H9 (cell line): ENCODE results near the gene TTC7B. TPM values are rescaled to one million over a fixed set of nuclear protein-coding genes. Genes with fewer than 3 reads are reported as not detected.

Source experiments
- DNase-seq: peaks from one replicate; pipeline ENCODE4 v3.0.0-alpha.2; 2017
- H2AFZ ChIP-seq: one replicate; pipeline ENCODE4 v1.6.1; 2013; ENCODE audit warnings: mild to moderate bottlenecking, low read length, control low read depth, moderate library complexity
- H2AK5ac ChIP-seq: 2 replicates; pipeline ENCODE4 v1.6.1; 2013; ENCODE audit warnings: low read length, control low read depth, mixed read lengths; ENCODE audit not compliant: insufficient read length
- H2BK120ac ChIP-seq: one replicate; pipeline ENCODE4 v1.6.1; 2013; ENCODE audit warnings: low read depth, mild to moderate bottlenecking, low read length, control low read depth, inconsistent platforms; ENCODE audit not compliant: poor library complexity, severe bottlenecking
- H2BK12ac ChIP-seq: 2 replicates; pipeline ENCODE4 v1.6.1; 2013; ENCODE audit warnings: low read length, control low read depth, mixed read lengths, low read depth; ENCODE audit not compliant: insufficient read length
- H2BK15ac ChIP-seq: 2 replicates; pipeline ENCODE4 v1.6.1; 2013; ENCODE audit warnings: low read depth, low read length, control low read depth
- H2BK20ac ChIP-seq: one replicate; pipeline ENCODE4 v1.6.1; 2013; ENCODE audit warnings: low read depth, mild to moderate bottlenecking, low read length, control low read depth, inconsistent platforms; ENCODE audit not compliant: poor library complexity, severe bottlenecking
- H2BK5ac ChIP-seq: 2 replicates; pipeline ENCODE4 v1.6.1; 2013; ENCODE audit warnings: low read length, control low read depth, mixed read lengths; ENCODE audit not compliant: insufficient read length
- H3K14ac ChIP-seq: 2 replicates; pipeline ENCODE4 v1.6.1; 2013; ENCODE audit warnings: low read length, control low read depth; ENCODE audit not compliant: insufficient read depth
- H3K18ac ChIP-seq: 2 replicates; pipeline ENCODE4 v1.6.1; 2013; ENCODE audit warnings: low read depth, mild to moderate bottlenecking, mixed read lengths, low read length, control low read depth; ENCODE audit not compliant: insufficient read length
- H3K23ac ChIP-seq: 2 replicates; pipeline ENCODE4 v1.6.1; 2013; ENCODE audit warnings: low read length, control low read depth, mixed read lengths, low read depth; ENCODE audit not compliant: insufficient read length
- H3K23me2 ChIP-seq: 2 replicates; pipeline ENCODE4 v1.6.1; 2013; ENCODE audit warnings: low read depth, mild to moderate bottlenecking, mixed read lengths, low read length, control low read depth; ENCODE audit not compliant: insufficient read length, poor library complexity, severe bottlenecking
- H3K27ac ChIP-seq: 2 replicates; pipeline ENCODE4 v1.5.1; 2013; ENCODE audit warnings: low read length, control low read depth, mixed read lengths, low read depth; ENCODE audit not compliant: insufficient read length
- H3K27me3 ChIP-seq: 2 replicates; pipeline ENCODE4 v1.6.1; 2013; ENCODE audit warnings: low read length, control low read depth, inconsistent platforms; ENCODE audit not compliant: insufficient read depth
- H3K4ac ChIP-seq: 2 replicates; pipeline ENCODE4 v1.6.1; 2013; ENCODE audit warnings: low read depth, mild to moderate bottlenecking, control low read depth, inconsistent platforms, low read length, moderate library complexity
- H3K4me1 ChIP-seq: 2 replicates; pipeline ENCODE4 v1.6.1; 2013; ENCODE audit warnings: low read length, control low read depth, inconsistent platforms; ENCODE audit not compliant: insufficient read depth
- H3K4me2 ChIP-seq: 2 replicates; pipeline ENCODE4 v1.6.1; 2013; ENCODE audit warnings: low read length, control low read depth, mixed read lengths; ENCODE audit not compliant: insufficient read length, insufficient read depth
- H3K56ac ChIP-seq: 2 replicates; pipeline ENCODE4 v1.6.1; 2013; ENCODE audit warnings: low read depth, mild to moderate bottlenecking, mixed read lengths, low read length, control low read depth; ENCODE audit not compliant: insufficient read length
- H3K79me1 ChIP-seq: 2 replicates; pipeline ENCODE4 v1.6.1; 2013; ENCODE audit warnings: low read depth, mild to moderate bottlenecking, moderate library complexity, low read length, control low read depth, inconsistent platforms; ENCODE audit not compliant: insufficient read depth, poor library complexity, severe bottlenecking
- H3K79me2 ChIP-seq: 2 replicates; pipeline ENCODE4 v1.6.1; 2013; ENCODE audit warnings: low read length, control low read depth, inconsistent platforms; ENCODE audit not compliant: insufficient read depth
- H3K9ac ChIP-seq: 2 replicates; pipeline ENCODE4 v1.6.1; 2013; ENCODE audit warnings: low read length, control low read depth, mixed read lengths; ENCODE audit not compliant: insufficient read length; ENCODE audit errors: extremely low read depth
- H3K9me3 ChIP-seq: one replicate; pipeline ENCODE4 v1.6.1; 2013; ENCODE audit warnings: low read depth, low read length, inconsistent platforms; ENCODE audit not compliant: control insufficient read depth
- H3T11ph ChIP-seq: one replicate; pipeline ENCODE4 v1.6.1; 2013; ENCODE audit warnings: mild to moderate bottlenecking, low read length, control low read depth, inconsistent platforms
- H4K20me1 ChIP-seq: one replicate; pipeline ENCODE4 v1.6.1; 2013; ENCODE audit not compliant: control insufficient read depth, insufficient read length, insufficient read depth
- H4K5ac ChIP-seq: 2 replicates; pipeline ENCODE4 v1.6.1; 2013; ENCODE audit warnings: low read depth, mild to moderate bottlenecking, mixed read lengths, low read length, control low read depth; ENCODE audit not compliant: insufficient read length
- H4K8ac ChIP-seq: replicated peaks from 2 replicates; pipeline ENCODE4 v1.6.1; 2013; ENCODE audit warnings: low read length, control low read depth, mixed read lengths, low read depth; ENCODE audit not compliant: insufficient read length
- H4K91ac ChIP-seq: 2 replicates; pipeline ENCODE4 v1.6.1; 2013; ENCODE audit warnings: low read depth, mild to moderate bottlenecking, moderate library complexity, mixed read lengths, low read length, control low read depth; ENCODE audit not compliant: insufficient read length
- H3K27ac Mint-ChIP-seq, 3 experiments: 2 replicates in 2 of 3; 3 replicates in 1 of 3; pipeline ENCODE4 v1.8.0; 2020 to 2021; ENCODE audit warnings: mixed read lengths in 3 of 3, mild to moderate bottlenecking in 1 of 3, moderate library complexity in 1 of 3
- H3K27me3 Mint-ChIP-seq: 2 replicates; pipeline ENCODE4 v1.8.0; 2021; ENCODE audit warnings: low read depth, mild to moderate bottlenecking, moderate library complexity, mixed read lengths
- H3K36me3 Mint-ChIP-seq, 3 experiments: 2 replicates in 2 of 3; 3 replicates in 1 of 3; pipeline ENCODE4 v1.8.0; 2020 to 2021; ENCODE audit warnings: low read depth in 3 of 3, mixed read lengths in 3 of 3; ENCODE audit not compliant: insufficient read depth in 1 of 3
- H3K4me1 Mint-ChIP-seq, 2 experiments: 2 replicates each; pipeline ENCODE4 v1.8.0; 2020; ENCODE audit warnings: mixed read lengths in 2 of 2
- H3K4me3 Mint-ChIP-seq, 2 experiments: 2 replicates in 1 of 2; 3 replicates in 1 of 2; pipeline ENCODE4 v1.8.0; 2020 to 2021; ENCODE audit warnings: mild to moderate bottlenecking in 2 of 2, mixed read lengths in 2 of 2, moderate library complexity in 1 of 2
- H3K9me3 Mint-ChIP-seq, 2 experiments: 2 replicates in 1 of 2; 3 replicates in 1 of 2; pipeline ENCODE4 v1.8.0; 2020; ENCODE audit warnings: mild to moderate bottlenecking in 2 of 2, mixed read lengths in 2 of 2, moderate library complexity in 1 of 2
- WGBS: extraction: QIAGEN DNeasy Blood & Tissue Kit; methylation state at CpG from one replicate; pipeline ENCODE4 v1.1.7; 2013; ENCODE audit warnings: missing lambda C conversion rate, low lambda C conversion rate, mixed read lengths; ENCODE audit not compliant: insufficient read length; ENCODE audit errors: extremely low coverage; 5-methylcytosine and 5-hydroxymethylcytosine counted together
- total RNA-seq: library from RNA; stranded (reverse); gene quantifications from 2 replicates; pipeline ENCODE4 v1.2.1, GENCODE V29; 2021
- TF ChIP-seq, protein P1 (sequence below): fragments of 200-600 bp; sonication (generic); conservative IDR thresholded peaks from 3 replicates; pipeline ENCODE4 v1.8.0; 2021; ENCODE audit warnings: antibody characterized with exemption, mild to moderate bottlenecking

TTC7B gene
- total RNA-seq, 1 experiment from 2014 or later = 33.7 TPM

DNA sequence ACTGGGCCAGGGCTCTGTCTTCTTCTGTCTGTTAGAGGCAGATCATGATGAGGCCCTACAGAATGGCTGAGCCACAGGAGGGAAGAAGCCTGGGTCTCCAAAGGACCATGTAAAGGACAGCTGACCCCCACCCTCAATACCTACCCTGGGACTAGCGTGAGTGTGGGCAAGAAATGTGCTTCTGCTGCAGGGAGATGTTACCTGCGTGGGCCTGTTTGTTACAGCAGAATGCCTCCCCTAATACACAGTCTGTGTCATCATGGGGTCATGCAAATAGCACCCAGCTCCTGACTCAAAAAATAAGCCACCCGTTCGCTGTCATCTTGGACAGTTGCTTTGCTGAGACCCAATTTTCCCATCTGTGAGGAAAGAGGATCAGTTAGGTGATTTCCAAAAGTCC lies 328.8 kb downstream of the TTC7B start:
- no peak overlapping the region for H2BK120ac ChIP-seq
- H4K91ac ChIP-seq = no peak overlapping the region
- no peak overlapping the region for H3K18ac ChIP-seq
- H2AK5ac ChIP-seq = no peak overlapping the region
- H3K9me3 ChIP-seq = no peaks in the 10 kb centered on the region
- H3K27me3 Mint-ChIP-seq = peaks cover 4% of the 10 kb centered on the region
- DNase-seq = no peak
- H3K27ac Mint-ChIP-seq = no peak overlapping the region; a peak in 1 of 7 replicates
- no peak overlapping the region for H2AFZ ChIP-seq
- no peak overlapping the region for H2BK12ac ChIP-seq
- H3K9me3 Mint-ChIP-seq = no peaks in the 10 kb centered on the region
- no peaks in the 10 kb centered on the region for H3K27me3 ChIP-seq
- H3K14ac ChIP-seq = no peak overlapping the region
- H3K27ac ChIP-seq = no peak overlapping the region
- no peak overlapping the region for H3K9ac ChIP-seq
- no peaks in the 10 kb centered on the region for H3K79me2 ChIP-seq
- H3K4me3 Mint-ChIP-seq = no peak overlapping the region
- no peak overlapping the region for H2BK5ac ChIP-seq
- no peak overlapping the region for H3K23ac ChIP-seq
- H2BK15ac ChIP-seq = no peak overlapping the region
- H4K8ac ChIP-seq = no peak overlapping the region
- H4K5ac ChIP-seq = no peak overlapping the region
- no peaks in the 10 kb centered on the region for H3K79me1 ChIP-seq
- no peaks in the 10 kb centered on the region for H3K23me2 ChIP-seq
- no peak overlapping the region for H2BK20ac ChIP-seq
- peaks cover 18 to 24% of the 10 kb centered on the region in 2 experiments for H3K4me1 Mint-ChIP-seq
- H3T11ph ChIP-seq = no peak overlapping the region
- WGBS = no CpG with 5 or more reads among the region's 4 CpGs
- H3K4me2 ChIP-seq = no peak overlapping the region
- H4K20me1 ChIP-seq = no peaks in the 10 kb centered on the region
- TF ChIP-seq, protein P1, sequence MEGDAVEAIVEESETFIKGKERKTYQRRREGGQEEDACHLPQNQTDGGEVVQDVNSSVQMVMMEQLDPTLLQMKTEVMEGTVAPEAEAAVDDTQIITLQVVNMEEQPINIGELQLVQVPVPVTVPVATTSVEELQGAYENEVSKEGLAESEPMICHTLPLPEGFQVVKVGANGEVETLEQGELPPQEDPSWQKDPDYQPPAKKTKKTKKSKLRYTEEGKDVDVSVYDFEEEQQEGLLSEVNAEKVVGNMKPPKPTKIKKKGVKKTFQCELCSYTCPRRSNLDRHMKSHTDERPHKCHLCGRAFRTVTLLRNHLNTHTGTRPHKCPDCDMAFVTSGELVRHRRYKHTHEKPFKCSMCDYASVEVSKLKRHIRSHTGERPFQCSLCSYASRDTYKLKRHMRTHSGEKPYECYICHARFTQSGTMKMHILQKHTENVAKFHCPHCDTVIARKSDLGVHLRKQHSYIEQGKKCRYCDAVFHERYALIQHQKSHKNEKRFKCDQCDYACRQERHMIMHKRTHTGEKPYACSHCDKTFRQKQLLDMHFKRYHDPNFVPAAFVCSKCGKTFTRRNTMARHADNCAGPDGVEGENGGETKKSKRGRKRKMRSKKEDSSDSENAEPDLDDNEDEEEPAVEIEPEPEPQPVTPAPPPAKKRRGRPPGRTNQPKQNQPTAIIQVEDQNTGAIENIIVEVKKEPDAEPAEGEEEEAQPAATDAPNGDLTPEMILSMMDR = no peak
- no peaks in the 10 kb centered on the region; the same call in 1 of the 2 replicates for H3K4me1 ChIP-seq
- no peak overlapping the region for H3K56ac ChIP-seq
- no peak overlapping the region for H3K4ac ChIP-seq
- H3K36me3 Mint-ChIP-seq = peaks cover 0 to 3% (median 0%) of the 10 kb centered on the region in 3 experiments; a peak in 2 of 7 replicates
